GM12865 (cell line): ENCODE results near the gene MBD2.

ENCODE experiments used
- DNase-seq: peaks from one replicate; pipeline ENCODE4 v3.0.0; 2010; ENCODE audit warnings: low read depth
- H3K4me3 ChIP-seq: 2 replicates; pipeline ENCODE4 v1.5.1; 2011; ENCODE audit warnings: mild to moderate bottlenecking, low read depth, low read length, control low read depth
- CTCF ChIP-seq: IDR thresholded peaks from 2 replicates; pipeline ENCODE4 v1.5.1; 2011; ENCODE audit warnings: low read length, control low read depth, low read depth, inconsistent platforms; ENCODE audit not compliant: insufficient read depth; ENCODE audit errors: missing control alignments

Gene MBD2

GRCh38 chr18:54247511-54248175 lies 23.2 kb upstream of the MBD2 start:
- TF ChIP-seq CTCF, result no peak
- H3K4me3 ChIP-seq, result peak overlapping the region; percentile 6; the same call in 1 of the 2 replicates
- peak; percentile 24 for DNase-seq

- TF ChIP-seq CTCF, result no peak
- no peak for DNase-seq
- no peak overlapping the region for H3K4me3 ChIP-seq
Measured at GRCh38 chr18:54242327-54242726, 17.9 kb upstream of the MBD2 start.

- DNase-seq, result no peak
- TF ChIP-seq CTCF, result no peak
- H3K4me3 ChIP-seq, result no peak overlapping the region
Measured at GRCh38 chr18:54241483-54241882, 17.0 kb upstream of the MBD2 start.

GRCh38 chr18:54240629-54241107 lies 16.2 kb upstream of the MBD2 start:
- no peak overlapping the region for H3K4me3 ChIP-seq
- no peak for DNase-seq
- TF ChIP-seq CTCF, result no peak

GRCh38 chr18:54239601-54240000 lies 15.1 kb upstream of the MBD2 start:
- no peak overlapping the region for H3K4me3 ChIP-seq
- DNase-seq, result no peak

GRCh38 chr18:54239091-54239490 lies 14.6 kb upstream of the MBD2 start:
- no peak overlapping the region for H3K4me3 ChIP-seq
- no peak for DNase-seq
- TF ChIP-seq CTCF, result no peak

More at GRCh38 chr18:54239601-54240000, 15.1 kb upstream of the MBD2 start:
- no peak for TF ChIP-seq CTCF
